ENCODE results near the gene TMEM203. TPM values are rescaled to one million over a fixed set of nuclear protein-coding genes. Genes with fewer than 3 reads are reported as not detected.

Gene TMEM203
- total RNA-seq, 2 donors from 2014 or later, result 34.0 to 39.5 TPM

- Histone ChIP-seq H3K27ac (ENCODE audit: low read depth, low read length) (no peak overlapping the region), H3K36me3 (ENCODE audit: control insufficient read depth, insufficient read depth, low read length) (peaks cover 30% of the 10 kb centered on the region), H3K9ac (ENCODE audit: extremely low read depth, low read length, poor library complexity, severe bottlenecking) (no peak overlapping the region), H3K27me3 (ENCODE audit: control insufficient read depth, insufficient read depth, low read length, poor library complexity, severe bottlenecking) (no peaks in the 10 kb centered on the region), H3K4me3 (ENCODE audit: low read length) (no peak overlapping the region), H3K9me3 (ENCODE audit: control insufficient read depth, low read length) (no peaks in the 10 kb centered on the region), H3K4me1 (ENCODE audit: control insufficient read depth, insufficient read depth, low read length) (peaks cover 23% of the 10 kb centered on the region)
- Mint-ChIP-seq H3K4me3 (peak overlapping the region; percentile 83), H3K4me1 (peaks cover 19% of the 10 kb centered on the region), H3K27me3 (ENCODE audit: insufficient read depth) (no peaks in the 10 kb centered on the region), H3K36me3 (ENCODE audit: low read depth) (peaks cover 21% of the 10 kb centered on the region), H3K9me3 (no peaks in the 10 kb centered on the region), H3K27ac (no peak overlapping the region)
- DNase-seq, result no peak
- TF ChIP-seq, protein P1, sequence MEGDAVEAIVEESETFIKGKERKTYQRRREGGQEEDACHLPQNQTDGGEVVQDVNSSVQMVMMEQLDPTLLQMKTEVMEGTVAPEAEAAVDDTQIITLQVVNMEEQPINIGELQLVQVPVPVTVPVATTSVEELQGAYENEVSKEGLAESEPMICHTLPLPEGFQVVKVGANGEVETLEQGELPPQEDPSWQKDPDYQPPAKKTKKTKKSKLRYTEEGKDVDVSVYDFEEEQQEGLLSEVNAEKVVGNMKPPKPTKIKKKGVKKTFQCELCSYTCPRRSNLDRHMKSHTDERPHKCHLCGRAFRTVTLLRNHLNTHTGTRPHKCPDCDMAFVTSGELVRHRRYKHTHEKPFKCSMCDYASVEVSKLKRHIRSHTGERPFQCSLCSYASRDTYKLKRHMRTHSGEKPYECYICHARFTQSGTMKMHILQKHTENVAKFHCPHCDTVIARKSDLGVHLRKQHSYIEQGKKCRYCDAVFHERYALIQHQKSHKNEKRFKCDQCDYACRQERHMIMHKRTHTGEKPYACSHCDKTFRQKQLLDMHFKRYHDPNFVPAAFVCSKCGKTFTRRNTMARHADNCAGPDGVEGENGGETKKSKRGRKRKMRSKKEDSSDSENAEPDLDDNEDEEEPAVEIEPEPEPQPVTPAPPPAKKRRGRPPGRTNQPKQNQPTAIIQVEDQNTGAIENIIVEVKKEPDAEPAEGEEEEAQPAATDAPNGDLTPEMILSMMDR (conservative IDR thresholded peaks at IDR 0.05), result no peak
- WGBS, 2 experiments (ENCODE audit: insufficient coverage in 1 of 2, insufficient read length in 1 of 2), result 96 to 97% methylated on average over 10 to 19 of the region's 19 CpGs
These were observed 19.5 kb downstream of the TMEM203 start for GRCh38 chr9:137185921-137186320.

DNA sequence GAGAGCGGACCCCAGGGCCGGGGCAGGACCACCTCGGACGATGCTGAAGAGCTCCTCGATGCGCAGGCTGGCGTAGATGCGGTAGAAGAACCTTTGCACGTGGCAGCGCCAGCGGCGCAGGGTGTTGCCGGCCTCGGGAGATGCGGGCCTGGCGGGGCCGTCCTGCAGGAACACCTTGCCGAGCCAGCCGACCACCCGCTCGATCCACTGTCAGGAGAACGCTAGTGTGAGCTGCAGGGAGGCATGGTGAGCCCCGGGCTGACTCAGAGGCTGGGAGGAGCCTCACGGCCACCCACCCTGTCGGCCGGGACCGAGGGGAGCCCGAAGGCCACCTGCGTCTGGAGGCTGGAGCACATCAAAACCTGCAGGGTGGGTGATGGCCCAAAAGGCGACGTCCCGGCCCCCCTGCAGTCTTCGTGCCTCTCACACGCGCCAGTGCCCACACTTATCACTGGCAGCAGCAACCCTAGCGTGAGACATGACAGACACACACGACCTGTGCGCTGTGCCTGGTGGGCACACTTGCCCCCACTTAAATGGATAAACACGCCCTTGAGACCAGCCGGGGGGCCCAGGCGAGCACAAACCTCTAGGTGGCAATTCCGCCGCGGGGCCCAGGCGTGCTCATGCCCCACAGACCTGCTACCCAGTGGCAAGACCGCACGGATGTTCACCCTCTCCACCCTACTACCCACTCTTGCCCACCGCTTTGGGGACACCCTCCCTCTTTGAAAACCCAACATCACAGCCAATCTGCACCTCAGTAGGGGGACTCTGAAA, 20.4 kb downstream of the TMEM203 start:
- no peak overlapping the region for H3K4me3 Mint-ChIP-seq
- Histone ChIP-seq H3K27ac (ENCODE audit: low read depth, low read length) (no peak overlapping the region), H3K36me3 (ENCODE audit: control insufficient read depth, insufficient read depth, low read length) (peaks cover 22% of the 10 kb centered on the region), H3K9me3 (ENCODE audit: control insufficient read depth, low read length) (no peaks in the 10 kb centered on the region), H3K27me3 (ENCODE audit: control insufficient read depth, insufficient read depth, low read length, poor library complexity, severe bottlenecking) (no peaks in the 10 kb centered on the region), H3K9ac (ENCODE audit: extremely low read depth, low read length, poor library complexity, severe bottlenecking) (no peak overlapping the region), H3K4me1 (ENCODE audit: control insufficient read depth, insufficient read depth, low read length) (peaks cover 20% of the 10 kb centered on the region), H3K4me3 (ENCODE audit: low read length) (no peak overlapping the region)
- no peak for DNase-seq
- H3K4me1 Mint-ChIP-seq, result peaks cover 19% of the 10 kb centered on the region
- H3K9me3 Mint-ChIP-seq, result no peaks in the 10 kb centered on the region
- WGBS, 2 experiments (ENCODE audit: insufficient coverage in 1 of 2, insufficient read length in 1 of 2), result 93 to 96% methylated on average over 38 to 48 of the region's 48 CpGs
- no peak overlapping the region for H3K27ac Mint-ChIP-seq
- TF ChIP-seq, protein P1 (conservative IDR thresholded peaks at IDR 0.05), result no peak
- no peaks in the 10 kb centered on the region for H3K27me3 Mint-ChIP-seq (ENCODE audit: insufficient read depth)
- peaks cover 16% of the 10 kb centered on the region for H3K36me3 Mint-ChIP-seq (ENCODE audit: low read depth)

DNA sequence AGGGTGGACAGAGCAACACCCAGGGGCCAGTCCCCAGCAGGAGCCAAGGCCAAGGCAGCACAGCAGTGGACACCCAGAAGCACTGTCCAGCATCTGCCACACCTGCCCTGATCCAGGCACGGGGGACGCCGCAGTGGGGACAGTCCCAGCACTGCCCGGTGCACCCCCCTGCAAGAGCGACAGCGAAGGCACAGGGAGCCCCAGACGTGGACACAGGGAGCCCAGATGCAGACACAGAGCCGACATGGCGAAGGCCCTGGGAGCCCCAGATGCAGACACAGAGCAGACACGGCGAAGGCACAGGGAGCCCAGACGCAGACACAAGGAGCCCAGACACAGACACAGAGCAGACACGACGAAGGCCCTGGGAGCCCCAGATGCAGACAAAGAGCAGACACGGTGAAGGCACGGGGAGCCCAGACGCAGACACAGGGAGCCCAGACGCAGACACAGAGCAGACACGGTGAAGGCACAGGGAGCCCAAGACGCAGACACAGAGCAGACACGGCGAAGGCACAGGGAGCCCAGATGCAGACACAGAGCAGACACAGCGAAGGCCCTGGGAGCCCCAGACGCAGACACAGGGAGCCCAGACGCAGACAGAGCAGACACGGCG, 21.4 kb downstream of the TMEM203 start:
- no peak overlapping the region for H3K27ac Mint-ChIP-seq

More for the DNA sequence above, 21.4 kb downstream of the TMEM203 start:
- TF ChIP-seq, protein P1 (conservative IDR thresholded peaks at IDR 0.05), result no peak
- peaks cover 19% of the 10 kb centered on the region for H3K36me3 ChIP-seq (ENCODE audit: control insufficient read depth, insufficient read depth, low read length)
- H3K9me3 ChIP-seq (ENCODE audit: control insufficient read depth, low read length), result no peaks in the 10 kb centered on the region
- Mint-ChIP-seq H3K4me1 (peaks cover 13% of the 10 kb centered on the region), H3K27me3 (ENCODE audit: insufficient read depth) (no peaks in the 10 kb centered on the region), H3K4me3 (no peak overlapping the region), H3K36me3 (ENCODE audit: low read depth) (peaks cover 19% of the 10 kb centered on the region), H3K9me3 (no peaks in the 10 kb centered on the region)
- no peaks in the 10 kb centered on the region for H3K27me3 ChIP-seq (ENCODE audit: control insufficient read depth, insufficient read depth, low read length, poor library complexity, severe bottlenecking)
- no peak overlapping the region for H3K9ac ChIP-seq (ENCODE audit: extremely low read depth, low read length, poor library complexity, severe bottlenecking)
- no peak overlapping the region for H3K4me3 ChIP-seq (ENCODE audit: low read length)
- H3K4me1 ChIP-seq (ENCODE audit: control insufficient read depth, insufficient read depth, low read length), result peaks cover 12% of the 10 kb centered on the region
- DNase-seq, result no peak
- no peak overlapping the region for H3K27ac ChIP-seq (ENCODE audit: low read depth, low read length)
- 94 to 95% methylated on average over 27 of the region's 27 CpGs for WGBS, 2 experiments (ENCODE audit: insufficient coverage in 1 of 2, insufficient read length in 1 of 2)
